ENCODE measurements around the gene PTPN23. TPM values are rescaled to one million over a fixed set of nuclear protein-coding genes. Genes with fewer than 3 reads are reported as not detected.

Gene PTPN23
- total and polyA plus RNA-seq, 9 of the 15 experiments (the other 6 are each of a cell fraction or from before 2014, with no cell fraction given), result 0.41 to 58.7 (median 7.2) TPM

GRCh38 chr3:47347217-47347801, 33.5 kb upstream of the PTPN23 start (continued):
- TF ChIP-seq REST (IDR thresholded peaks at IDR 0.05; ENCODE audit: borderline replicate concordance), result peak; percentile 35; the same call in 1 of the 2 replicates
- TF ChIP-seq REST (CRISPR knock-in tag; IDR thresholded peaks at IDR 0.05; ENCODE audit: low read depth), result no peak
- no peak for TF ChIP-seq CSDE1 (IDR thresholded peaks at IDR 0.05)
- TF ChIP-seq ZFP30 (CRISPR knock-in tag; IDR thresholded peaks at IDR 0.05; ENCODE audit: borderline replicate concordance), result no peak
- TF ChIP-seq ZNF780A (CRISPR knock-in tag; IDR thresholded peaks at IDR 0.05), result no peak
- 0 out of 2 replicates have a peak, but pooled peaks have one; percentile 37 for TF ChIP-seq NFATC3 (IDR thresholded peaks at IDR 0.05)
- no peak for TF ChIP-seq SFPQ (IDR thresholded peaks at IDR 0.05; ENCODE audit: low read depth, low read length)
- TF ChIP-seq SPI1 (IDR thresholded peaks at IDR 0.05; ENCODE audit: borderline replicate concordance, low read depth, low read length), result peak; percentile 98
- peak; percentile 81; the same call in 1 of the 2 replicates for TF ChIP-seq MITF (IDR thresholded peaks at IDR 0.05)
- no peak for TF ChIP-seq ZNF57 (CRISPR knock-in tag; IDR thresholded peaks at IDR 0.05)
- no peak for TF ChIP-seq ZNF184 (CRISPR knock-in tag; IDR thresholded peaks at IDR 0.05)
- TF ChIP-seq SREBF1 (IDR thresholded peaks at IDR 0.05; ENCODE audit: borderline replicate concordance, low read depth, low read length), result no peak
- 0 out of 2 replicates have a peak, but pooled peaks have one; percentile 22 for TF ChIP-seq NR2C2 (CRISPR knock-in tag; IDR thresholded peaks at IDR 0.05)
- TF ChIP-seq NR2C2 (tag; IDR thresholded peaks at IDR 0.05), result no peak
- TF ChIP-seq IRF2 (CRISPR knock-in tag; IDR thresholded peaks at IDR 0.05), result no peak
- TF ChIP-seq ZSCAN29 (IDR thresholded peaks at IDR 0.05), result no peak
- no peak for TF ChIP-seq GABPA (tag; conservative IDR thresholded peaks at IDR 0.05; ENCODE audit: low read depth)
- no peak for TF ChIP-seq FOXP1 (CRISPR knock-in tag; IDR thresholded peaks at IDR 0.05)
- no peak for TF ChIP-seq ZFP1 (CRISPR knock-in tag; IDR thresholded peaks at IDR 0.05)
